CD1c-positive myeloid dendritic cell (primary cell): ENCODE data around the gene XPA.
"Not testable (repeated sequence)": the region's sequence is repeated elsewhere in the genome, so short reads cannot be mapped to it uniquely, and the experiment has no call there.

ENCODE experiments used
- DNase-seq: peaks from one replicate; pipeline ENCODE4 v3.0.0-alpha.2; 2016; ENCODE audit errors: extremely low spot score

The XPA gene

GRCh38 chr9:97696803-97697601 lies at the start of gene XPA:
Gene XPA, minus strand, starts transcription at chr9:97697340. Its CDS starts 48 bp downstream, at chr9:97697292.
- peak; percentile 97 for DNase-seq

GRCh38 chr9:97744710-97745708 lies 47.9 kb upstream of the XPA start:
- no peak for DNase-seq

- DNase-seq: not testable (repeated sequence)
These were observed 46.9 kb upstream of the XPA start for GRCh38 chr9:97744025-97744424.

GRCh38 chr9:97742545-97742944 lies 45.4 kb upstream of the XPA start:
- DNase-seq: no peak

GRCh38 chr9:97741947-97742346 lies 44.8 kb upstream of the XPA start:
- no peak for DNase-seq

GRCh38 chr9:97740848-97741821 lies 44.0 kb upstream of the XPA start:
- DNase-seq: peak; percentile 1

- DNase-seq: no peak
These were observed 40.3 kb upstream of the XPA start for GRCh38 chr9:97737429-97737828.

- no peak for DNase-seq
These were observed 38.0 kb upstream of the XPA start for GRCh38 chr9:97735070-97735600.

GRCh38 chr9:97726716-97727115 lies 29.6 kb upstream of the XPA start:
- no peak for DNase-seq

GRCh38 chr9:97723819-97724218 lies 26.7 kb upstream of the XPA start:
- no peak for DNase-seq

- no peak for DNase-seq
These were observed 25.2 kb upstream of the XPA start for GRCh38 chr9:97722331-97722730.

GRCh38 chr9:97721396-97721795 lies 24.3 kb upstream of the XPA start:
- no peak for DNase-seq

GRCh38 chr9:97717866-97718265 lies 20.7 kb upstream of the XPA start:
- DNase-seq: no peak

- DNase-seq: no peak
These were observed 17.3 kb upstream of the XPA start for GRCh38 chr9:97714435-97714834.

- DNase-seq: no peak
These were observed 14.1 kb upstream of the XPA start for GRCh38 chr9:97711223-97711626.

GRCh38 chr9:97710356-97711222 lies 13.4 kb upstream of the XPA start:
- peak; percentile 73 for DNase-seq

GRCh38 chr9:97706246-97706645 lies 9.1 kb upstream of the XPA start:
- DNase-seq: no peak

- no peak for DNase-seq
These were observed 8.3 kb upstream of the XPA start for GRCh38 chr9:97705354-97705950.

- no peak for DNase-seq
These were observed 7.7 kb upstream of the XPA start for GRCh38 chr9:97704851-97705250.

GRCh38 chr9:97704345-97704677 lies 7.2 kb upstream of the XPA start:
- DNase-seq: no peak
